ENCODE measurements around the gene TMEM244. TPM values are rescaled to one million over a fixed set of nuclear protein-coding genes. Genes with fewer than 3 reads are reported as not detected.

TMEM244 gene
- total and polyA plus RNA-seq, 11 donors: not detected

- intact Hi-C loops (cut with DNase I): no loop called here
- H3K4me3 ChIP-seq: no peak overlapping the region
- no peaks in the 10 kb centered on the region for H3K27me3 ChIP-seq
- TF ChIP-seq POLR2A (IDR thresholded peaks at IDR 0.05) (no peak), CTCF (IDR thresholded peaks at IDR 0.05) (no peak)
- no peaks in the 10 kb centered on the region for H3K36me3 ChIP-seq
- no peaks in the 10 kb centered on the region for H3K4me1 ChIP-seq
- H3K27ac ChIP-seq: no peak overlapping the region
- peaks cover 0 to 9% (median 0%) of the 10 kb centered on the region in 12 donors for H3K9me3 ChIP-seq
- no peak for ATAC-seq
- DNase-seq: no peak
- 59 to 69% (median 64%) methylated on average over 5 of the region's 5 CpGs for WGBS, 4 donors
These were observed 8.8 kb downstream of the TMEM244 start for GRCh38 chr6:129852257-129852858.

- Histone ChIP-seq H3K27me3 (peaks cover 0 to 4% (median 0%) of the 10 kb centered on the region in 9 donors), H3K4me3 (no peak overlapping the region), H3K36me3 (no peaks in the 10 kb centered on the region), H3K9me3 (no peaks in the 10 kb centered on the region), H3K4me1 (no peaks in the 10 kb centered on the region), H3K27ac (no peak overlapping the region)
- DNase-seq (no peak), ATAC-seq (no peak)
- TF ChIP-seq POLR2A (IDR thresholded peaks at IDR 0.05) (no peak), CTCF (IDR thresholded peaks at IDR 0.05) (no peak)
- intact Hi-C loops (cut with DNase I): no loop called here
- 87 to 93% (median 89%) methylated on average over 3 of the region's 3 CpGs for whole genome bisulfite sequencing, 4 donors
These were observed 11.7 kb downstream of the TMEM244 start for GRCh38 chr6:129849456-129849855.

- H3K9me3 ChIP-seq: no peaks in the 10 kb centered on the region
- ATAC-seq (no peak), DNase-seq (no peak)
- H3K4me3 ChIP-seq: no peak overlapping the region
- peaks cover 0 to 4% (median 0%) of the 10 kb centered on the region in 9 donors for H3K27me3 ChIP-seq
- intact Hi-C loops (cut with DNase I): no loop called here
- TF ChIP-seq POLR2A (IDR thresholded peaks at IDR 0.05) (no peak), CTCF (IDR thresholded peaks at IDR 0.05) (no peak)
- H3K4me1 ChIP-seq: no peaks in the 10 kb centered on the region
- H3K27ac ChIP-seq: no peak overlapping the region
- H3K36me3 ChIP-seq: no peaks in the 10 kb centered on the region
These were observed 14.4 kb downstream of the TMEM244 start for GRCh38 chr6:129846761-129847160.

- H3K36me3 ChIP-seq: no peaks in the 10 kb centered on the region
- DNase-seq: no peak
- H3K4me1 ChIP-seq: no peaks in the 10 kb centered on the region
- intact Hi-C loops (cut with DNase I): no loop called here
- ATAC-seq: no peak
- no peaks in the 10 kb centered on the region for H3K9me3 ChIP-seq
- TF ChIP-seq POLR2A (IDR thresholded peaks at IDR 0.05) (no peak), CTCF (IDR thresholded peaks at IDR 0.05) (no peak)
- H3K27ac ChIP-seq: no peak overlapping the region
- 87 to 94% (median 93%) methylated on average over 2 of the region's 2 CpGs for WGBS, 4 donors
- no peak overlapping the region for H3K4me3 ChIP-seq
- H3K27me3 ChIP-seq: peaks cover 0 to 4% (median 0%) of the 10 kb centered on the region in 9 donors
These were observed 15.4 kb downstream of the TMEM244 start for GRCh38 chr6:129845696-129846095.

Data from heart left ventricle (tissue), 16 donors.